GM18517 (cell line): ENCODE data around the gene TOP2B.

ENCODE experiments used
- ATAC-seq: cut with Tn5 transposase; IDR thresholded peaks from one replicate; pipeline ENCODE4 v1.9.1; 2021; ENCODE audit warnings: mild to moderate bottlenecking, moderate library complexity; ENCODE audit not compliant: unreplicated experiment

TOP2B gene

GRCh38 chr3:25664812-25665314 lies at the start of gene TOP2B:
Gene TOP2B (minus strand): TSS chr3:25664907. CDS start chr3:25664297, 610 bp downstream.
- peak; percentile 90 for ATAC-seq

- no peak for ATAC-seq
Observed at GRCh38 chr3:25713341-25713985, 48.8 kb upstream of the TOP2B start.

- ATAC-seq, result no peak
Observed at GRCh38 chr3:25711090-25711489, 46.4 kb upstream of the TOP2B start.

- ATAC-seq, result no peak
Observed at GRCh38 chr3:25708036-25708435, 43.3 kb upstream of the TOP2B start.

GRCh38 chr3:25707268-25707926 lies 42.7 kb upstream of the TOP2B start:
- ATAC-seq, result no peak

GRCh38 chr3:25706213-25706612 lies 41.5 kb upstream of the TOP2B start:
- ATAC-seq, result no peak

GRCh38 chr3:25697553-25697952 lies 32.8 kb upstream of the TOP2B start:
- no peak for ATAC-seq

- ATAC-seq, result no peak
Observed at GRCh38 chr3:25695731-25696420, 31.2 kb upstream of the TOP2B start.

- ATAC-seq, result no peak
Observed at GRCh38 chr3:25693238-25693637, 28.5 kb upstream of the TOP2B start.

GRCh38 chr3:25692341-25692740 lies 27.6 kb upstream of the TOP2B start:
- no peak for ATAC-seq

- ATAC-seq, result no peak
Observed at GRCh38 chr3:25690768-25691533, 26.2 kb upstream of the TOP2B start.

- no peak for ATAC-seq
Observed at GRCh38 chr3:25689226-25689625, 24.5 kb upstream of the TOP2B start.

GRCh38 chr3:25687742-25688141 lies 23.0 kb upstream of the TOP2B start:
- no peak for ATAC-seq

- ATAC-seq, result no peak
Observed at GRCh38 chr3:25686766-25687165, 22.1 kb upstream of the TOP2B start.

GRCh38 chr3:25683882-25684281 lies 19.2 kb upstream of the TOP2B start:
- no peak for ATAC-seq

GRCh38 chr3:25683410-25683809 lies 18.7 kb upstream of the TOP2B start:
- ATAC-seq, result no peak

- no peak for ATAC-seq
Observed at GRCh38 chr3:25679642-25680302, 15.1 kb upstream of the TOP2B start.

- ATAC-seq, result no peak
Observed at GRCh38 chr3:25679166-25679565, 14.5 kb upstream of the TOP2B start.

GRCh38 chr3:25678581-25678980 lies 13.9 kb upstream of the TOP2B start:
- ATAC-seq, result no peak

GRCh38 chr3:25677121-25677520 lies 12.4 kb upstream of the TOP2B start:
- no peak for ATAC-seq

- no peak for ATAC-seq
Observed at GRCh38 chr3:25674670-25675069, 10.0 kb upstream of the TOP2B start.
